ENCODE results near the gene RALB.
A peak's percentile ranks its signal among the peaks of the same experiment; 100 is the strongest.

Gene RALB

GRCh38 chr2:120238728-120239487 lies 13.7 kb upstream of the RALB start:
- no peak for DNase-seq (ENCODE audit: low read depth, low spot score)
- H3K4me3 ChIP-seq (ENCODE audit: low read length): no peak overlapping the region

- no peak overlapping the region for H3K4me3 ChIP-seq (ENCODE audit: low read length)
- DNase-seq (ENCODE audit: low read depth, low spot score): no peak
Observed at GRCh38 chr2:120239488-120240287, 13.0 kb upstream of the RALB start.

DNA sequence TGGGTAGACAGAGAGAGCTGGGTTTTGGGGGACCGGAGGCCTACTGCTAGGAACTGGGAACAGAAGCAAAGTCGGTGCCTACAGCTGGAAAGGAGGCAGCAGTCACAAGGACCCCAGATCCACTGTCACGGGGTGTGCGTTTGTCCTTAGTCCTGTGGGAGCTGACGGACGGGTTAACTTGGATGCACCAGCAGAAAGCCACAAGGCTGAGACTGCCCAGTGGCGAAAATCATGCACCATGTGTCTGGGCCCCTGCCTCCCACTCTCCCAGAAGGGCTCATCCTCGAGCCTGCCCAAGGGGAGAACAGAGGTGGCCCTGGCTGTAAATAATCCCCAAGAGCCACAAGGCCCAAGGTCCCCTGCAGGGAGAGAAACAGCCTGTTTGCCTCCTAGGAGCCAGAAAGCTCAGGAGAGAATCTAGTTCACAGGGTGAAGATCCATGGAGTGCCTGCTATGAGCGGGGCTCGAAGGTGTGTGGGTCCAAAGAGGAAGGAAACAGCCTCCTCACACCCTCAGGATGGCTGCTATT lies 11.7 kb upstream of the RALB start:
- DNase-seq (ENCODE audit: low read depth, low spot score): no peak
- no peak overlapping the region for H3K4me3 ChIP-seq (ENCODE audit: low read length)

DNA sequence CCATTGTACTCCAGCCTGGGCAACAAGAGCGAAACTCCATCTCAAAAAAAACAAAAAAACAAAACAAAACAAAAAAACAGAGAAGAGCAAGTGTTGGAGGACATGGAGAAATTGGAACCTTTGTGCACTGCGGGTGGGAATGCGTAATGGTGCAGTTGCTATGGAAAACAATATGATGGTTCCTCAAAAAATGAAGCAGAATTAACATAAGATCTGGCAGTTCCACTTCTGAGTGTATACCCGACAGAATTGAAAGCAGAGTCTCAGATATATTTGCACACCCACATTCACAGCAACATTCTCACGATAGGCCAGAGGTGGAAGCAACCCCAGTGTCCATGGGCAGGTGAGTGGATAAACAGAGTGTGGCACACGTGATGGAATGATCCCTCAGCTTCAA lies 11.0 kb upstream of the RALB start:
- no peak for DNase-seq (ENCODE audit: low read depth, low spot score)
- H3K4me3 ChIP-seq (ENCODE audit: low read length): no peak overlapping the region

- no peak for DNase-seq (ENCODE audit: low read depth, low spot score)
- H3K4me3 ChIP-seq (ENCODE audit: low read length): no peak overlapping the region
Observed at GRCh38 chr2:120243211-120243610, 9.4 kb upstream of the RALB start.

- DNase-seq (ENCODE audit: low read depth, low spot score): no peak
- H3K4me3 ChIP-seq (ENCODE audit: low read length): no peak overlapping the region
Observed at GRCh38 chr2:120243875-120244553, 8.6 kb upstream of the RALB start.

- no peak for DNase-seq (ENCODE audit: low read depth, low spot score)
- no peak overlapping the region for H3K4me3 ChIP-seq (ENCODE audit: low read length)
Observed at GRCh38 chr2:120244656-120245519, 7.8 kb upstream of the RALB start.

GRCh38 chr2:120245520-120246332 lies 6.9 kb upstream of the RALB start:
- H3K4me3 ChIP-seq (ENCODE audit: low read length): no peak overlapping the region
- DNase-seq (ENCODE audit: low read depth, low spot score): no peak

DNA sequence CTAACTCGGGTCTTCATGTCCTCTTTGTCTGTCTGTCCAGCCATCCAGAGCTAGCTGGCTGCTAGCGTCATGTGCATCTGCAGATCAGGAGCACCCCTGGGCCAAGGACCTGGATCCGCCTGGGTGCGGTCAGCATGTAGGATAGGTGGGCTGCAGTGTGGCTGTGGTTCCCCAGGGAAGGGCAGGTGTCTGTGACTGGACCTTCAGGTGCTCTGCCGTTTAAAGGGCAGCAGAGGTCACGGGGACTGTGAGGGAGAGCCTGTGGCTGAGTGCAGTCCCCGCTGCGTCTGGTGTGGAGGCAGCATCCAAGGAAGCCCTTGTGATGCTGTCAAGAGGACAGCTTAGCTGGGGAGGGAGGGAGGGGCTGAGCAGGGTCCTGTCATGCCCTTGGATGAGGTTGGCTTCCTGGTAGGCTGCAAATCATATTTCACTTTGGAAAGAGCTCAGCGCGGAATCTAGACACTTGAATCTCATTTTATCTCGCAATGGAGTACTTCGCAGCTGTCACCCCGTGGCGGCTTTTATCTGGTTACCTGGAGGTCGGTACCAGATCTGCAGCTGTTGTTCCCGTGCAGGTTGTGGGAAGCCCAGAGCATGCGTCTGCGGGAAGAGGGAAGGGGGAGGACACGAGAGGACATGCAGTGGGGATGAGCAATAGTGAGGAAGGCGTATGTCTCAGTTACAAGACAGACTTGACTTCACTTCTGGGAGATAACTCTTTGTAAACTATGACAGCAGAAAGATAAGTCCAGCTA lies 5.9 kb upstream of the RALB start:
- H3K4me3 ChIP-seq (ENCODE audit: low read length): no peak overlapping the region
- DNase-seq (ENCODE audit: low read depth, low spot score): peak; percentile 47

DNA sequence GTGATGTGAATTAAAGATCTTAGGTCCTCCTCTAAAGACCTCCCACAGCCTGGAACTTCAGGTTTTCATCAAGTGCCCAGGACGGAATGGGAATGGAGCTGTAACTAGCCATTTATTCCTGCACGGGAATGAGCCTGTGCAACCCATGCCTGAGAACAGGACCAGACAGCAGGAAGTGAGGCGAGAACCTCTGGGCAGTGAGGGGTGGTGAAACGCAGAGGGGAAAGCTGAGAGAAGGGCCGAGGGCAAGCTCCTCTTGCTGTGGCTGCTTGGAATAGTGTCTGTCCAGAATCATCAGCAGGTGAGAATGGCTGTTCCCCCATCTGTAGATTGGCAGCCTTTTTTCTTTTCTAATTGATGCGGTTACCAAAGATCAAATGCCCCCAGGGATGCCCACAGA lies 4.8 kb upstream of the RALB start:
- no peak for DNase-seq (ENCODE audit: low read depth, low spot score)

GRCh38 chr2:120250640-120251039 lies 2.0 kb upstream of the RALB start:
- DNase-seq (ENCODE audit: low read depth, low spot score): no peak
- no peak overlapping the region for H3K4me3 ChIP-seq (ENCODE audit: low read length)

More for the DNA sequence above, 4.8 kb upstream of the RALB start:
- no peak overlapping the region for H3K4me3 ChIP-seq (ENCODE audit: low read length)

GRCh38 chr2:120251078-120251477 lies 1.6 kb upstream of the RALB start:
- no peak overlapping the region for H3K4me3 ChIP-seq (ENCODE audit: low read length)
- no peak for DNase-seq (ENCODE audit: low read depth, low spot score)

DNA sequence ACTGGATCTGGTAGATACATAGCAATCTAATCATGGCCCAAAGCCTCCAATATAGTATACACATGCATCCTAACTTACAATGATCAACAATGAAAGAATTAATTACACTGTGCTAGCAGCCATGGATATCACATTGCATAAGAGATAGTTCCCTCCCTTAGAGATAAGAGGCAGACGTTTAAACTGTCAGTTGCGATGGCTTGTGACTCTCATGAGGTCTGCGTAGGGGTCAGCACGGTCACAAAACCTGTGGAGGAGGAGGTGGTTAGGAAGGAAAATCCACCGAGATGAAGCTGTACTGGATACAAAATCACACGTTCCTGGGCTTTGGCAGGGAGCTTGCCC lies 800 bp upstream of the RALB start:
- H3K4me3 ChIP-seq (ENCODE audit: low read length): peak overlapping the region; percentile 72
- DNase-seq (ENCODE audit: low read depth, low spot score): no peak

DNA sequence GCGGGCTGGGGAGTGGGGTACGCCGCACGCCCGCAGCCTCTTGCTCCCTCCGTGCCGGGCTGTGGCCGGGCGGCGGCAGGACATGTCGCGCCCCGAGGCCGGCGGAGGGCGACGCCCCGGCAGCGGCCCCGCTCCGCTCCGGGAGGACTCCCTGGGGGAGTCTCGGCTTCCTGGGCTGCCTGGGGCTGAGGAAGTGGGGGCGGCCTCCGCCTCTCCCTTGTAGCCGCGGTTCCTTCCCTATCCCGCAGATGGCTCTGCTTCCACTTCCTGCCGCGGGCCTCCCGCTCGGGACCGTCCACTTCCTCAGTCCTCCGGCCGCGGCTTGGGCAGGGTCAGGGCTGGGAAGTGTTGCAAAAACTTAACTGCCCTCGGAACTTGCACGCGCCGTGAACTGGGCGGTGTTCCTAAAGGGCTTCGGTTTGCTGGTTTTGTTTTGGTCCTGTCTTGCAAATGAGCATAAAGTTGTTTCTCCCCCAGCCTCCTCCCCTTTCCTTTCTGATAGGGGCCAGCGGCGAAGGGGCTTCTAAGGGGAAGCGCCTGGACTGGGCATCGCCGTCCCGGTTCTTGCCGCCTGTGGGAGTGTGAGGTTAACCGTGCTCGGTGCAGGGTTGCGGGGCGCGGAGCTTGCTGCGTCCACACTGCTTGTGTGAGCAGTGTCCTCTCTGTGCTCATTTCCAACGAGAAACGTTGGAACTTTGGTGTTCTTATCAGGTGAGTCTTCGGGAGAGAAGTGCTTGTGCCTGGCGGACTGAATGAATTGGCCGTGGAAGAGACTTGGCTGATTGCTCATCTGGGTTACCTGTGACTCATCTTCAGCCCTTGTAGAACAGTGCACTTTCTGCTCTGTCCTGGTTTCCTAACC lies 600 bp downstream of the RALB start:
- H3K4me3 ChIP-seq (ENCODE audit: low read length): peak overlapping the region; percentile 72
- peak; percentile 25 for DNase-seq (ENCODE audit: low read depth, low spot score)

DNA sequence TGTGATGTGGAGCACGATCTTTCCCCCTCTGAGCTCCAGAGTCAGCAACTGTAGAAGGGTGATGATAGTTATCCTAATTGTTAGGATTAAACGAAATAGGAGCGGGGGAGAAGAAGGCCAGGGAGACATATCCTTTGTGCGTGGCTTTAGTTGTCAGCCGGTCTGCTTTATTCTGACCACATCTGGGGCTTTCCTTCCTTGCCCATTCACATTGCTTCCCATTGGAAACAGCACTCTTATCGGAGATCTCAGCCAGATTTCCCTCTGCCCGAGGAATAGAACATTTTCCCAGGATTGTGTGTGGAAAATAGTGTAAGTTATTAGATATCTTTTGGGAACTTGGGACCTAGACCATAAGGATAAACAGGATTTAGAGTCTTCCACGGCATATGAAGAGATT lies 1.5 kb downstream of the RALB start:
- no peak overlapping the region for H3K4me3 ChIP-seq (ENCODE audit: low read length)
- DNase-seq (ENCODE audit: low read depth, low spot score): no peak

DNA sequence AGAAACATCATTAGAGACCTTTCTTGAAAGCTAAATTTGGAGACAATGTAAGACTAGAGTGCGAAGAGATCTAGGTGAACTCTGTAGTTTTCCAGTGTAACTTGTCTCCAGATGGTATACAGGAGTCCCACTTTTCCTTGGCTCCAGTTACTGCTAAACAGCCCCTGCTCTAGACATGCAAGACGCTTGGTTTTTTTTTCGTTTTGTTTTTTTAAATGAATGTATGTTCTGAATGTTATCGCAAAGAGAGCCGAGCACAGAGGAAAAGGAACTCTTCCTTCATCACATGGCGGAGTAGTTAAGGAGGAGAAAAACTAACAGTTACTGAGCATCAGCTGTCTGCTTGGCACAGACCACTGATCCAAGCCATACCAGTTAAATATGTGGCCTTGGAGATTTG lies 2.4 kb downstream of the RALB start:
- no peak for DNase-seq (ENCODE audit: low read depth, low spot score)
- no peak overlapping the region for H3K4me3 ChIP-seq (ENCODE audit: low read length)
